Measurements from ENCODE around the gene BCL2L1.
"Not testable (repeated sequence)": the region's sequence is repeated elsewhere in the genome, so short reads cannot be mapped to it uniquely, and the experiment has no call there.

Gene BCL2L1

DNA sequence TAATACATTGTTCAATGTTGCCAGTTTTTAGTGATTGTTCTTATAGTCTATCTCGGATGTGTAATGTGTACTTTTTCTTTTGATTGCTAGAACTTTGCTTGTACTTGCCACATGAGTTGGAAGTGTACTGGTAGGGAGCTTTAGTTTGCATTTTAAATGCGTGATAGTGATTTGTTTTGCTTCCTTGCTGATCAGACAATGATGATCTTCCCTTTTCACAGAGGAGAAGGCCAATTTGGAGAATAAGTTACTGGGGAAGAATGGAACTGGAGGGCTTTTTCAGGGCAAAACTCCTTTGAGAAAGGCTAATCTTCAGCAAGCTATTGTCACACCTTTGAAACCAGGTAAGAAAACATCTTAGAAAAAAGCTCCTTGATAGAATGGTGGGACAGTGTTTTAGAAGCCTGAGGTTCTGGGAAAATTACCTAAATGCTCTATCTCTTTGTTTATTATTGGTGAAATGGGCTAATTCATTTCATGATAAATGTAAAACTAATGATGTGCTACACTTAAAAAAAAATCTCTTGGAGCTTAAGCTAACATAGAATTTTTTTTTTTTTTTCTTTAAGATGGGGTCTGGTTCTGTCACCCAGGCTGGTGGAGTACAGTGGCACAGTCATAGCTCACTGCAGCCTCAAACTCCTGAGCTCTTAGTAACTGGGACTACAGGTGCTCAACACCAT, 37.3 kb upstream of the BCL2L1 start:
- DNase-seq (ENCODE audit: low read depth) = no peak
- TF ChIP-seq, protein P1, sequence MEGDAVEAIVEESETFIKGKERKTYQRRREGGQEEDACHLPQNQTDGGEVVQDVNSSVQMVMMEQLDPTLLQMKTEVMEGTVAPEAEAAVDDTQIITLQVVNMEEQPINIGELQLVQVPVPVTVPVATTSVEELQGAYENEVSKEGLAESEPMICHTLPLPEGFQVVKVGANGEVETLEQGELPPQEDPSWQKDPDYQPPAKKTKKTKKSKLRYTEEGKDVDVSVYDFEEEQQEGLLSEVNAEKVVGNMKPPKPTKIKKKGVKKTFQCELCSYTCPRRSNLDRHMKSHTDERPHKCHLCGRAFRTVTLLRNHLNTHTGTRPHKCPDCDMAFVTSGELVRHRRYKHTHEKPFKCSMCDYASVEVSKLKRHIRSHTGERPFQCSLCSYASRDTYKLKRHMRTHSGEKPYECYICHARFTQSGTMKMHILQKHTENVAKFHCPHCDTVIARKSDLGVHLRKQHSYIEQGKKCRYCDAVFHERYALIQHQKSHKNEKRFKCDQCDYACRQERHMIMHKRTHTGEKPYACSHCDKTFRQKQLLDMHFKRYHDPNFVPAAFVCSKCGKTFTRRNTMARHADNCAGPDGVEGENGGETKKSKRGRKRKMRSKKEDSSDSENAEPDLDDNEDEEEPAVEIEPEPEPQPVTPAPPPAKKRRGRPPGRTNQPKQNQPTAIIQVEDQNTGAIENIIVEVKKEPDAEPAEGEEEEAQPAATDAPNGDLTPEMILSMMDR (conservative IDR thresholded peaks at IDR 0.05; ENCODE audit: low read length) = no peak

DNA sequence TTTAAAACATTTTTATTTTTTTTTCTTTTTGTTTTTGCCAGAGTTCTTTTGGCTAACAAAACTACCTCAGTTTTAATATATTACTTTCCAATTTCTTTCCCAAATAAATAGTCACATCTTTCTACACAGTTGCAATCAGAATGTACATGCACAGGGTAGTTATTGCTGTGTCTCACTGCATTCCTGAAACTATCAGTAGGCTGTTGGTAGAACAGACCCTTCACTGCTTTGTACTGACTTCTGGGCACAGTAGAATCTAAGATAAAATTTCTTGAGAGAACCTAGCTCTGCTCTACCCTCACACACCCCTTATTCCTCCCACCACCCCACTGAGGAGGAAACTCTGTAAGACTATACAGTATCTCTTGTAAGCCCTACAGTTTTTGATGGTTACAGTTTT, 36.3 kb upstream of the BCL2L1 start:
- H3K4me3 ChIP-seq (ENCODE audit: low read length) = no peak overlapping the region
- DNase-seq (ENCODE audit: low read depth) = peak; percentile 7
- TF ChIP-seq, protein P1 (conservative IDR thresholded peaks at IDR 0.05; ENCODE audit: low read length) = no peak

More for the DNA sequence above, 37.3 kb upstream of the BCL2L1 start:
- no peak overlapping the region for H3K4me3 ChIP-seq (ENCODE audit: low read length)

DNA sequence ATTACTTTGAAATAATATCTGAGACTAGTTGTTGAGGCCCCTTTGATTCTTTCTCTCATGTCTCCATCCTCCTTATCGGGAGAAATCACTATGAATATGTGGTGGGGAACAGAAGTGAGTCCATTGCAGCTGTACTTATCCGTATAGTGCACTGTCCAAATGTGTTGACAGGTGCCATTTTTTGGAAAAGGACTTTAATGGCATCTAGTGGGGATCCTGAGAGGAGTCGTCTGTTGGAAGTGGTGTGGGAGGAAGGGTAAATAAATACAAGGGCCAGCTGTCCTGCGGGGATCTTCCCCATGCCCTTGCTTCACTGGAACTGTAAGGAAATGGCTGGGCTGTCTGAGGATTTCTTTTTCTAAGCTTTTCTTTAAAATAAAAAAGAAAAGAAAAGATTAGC, 35.9 kb upstream of the BCL2L1 start:
- TF ChIP-seq, protein P1 (conservative IDR thresholded peaks at IDR 0.05; ENCODE audit: low read length) = no peak
- no peak for DNase-seq (ENCODE audit: low read depth)
- no peak overlapping the region for H3K4me3 ChIP-seq (ENCODE audit: low read length)

DNA sequence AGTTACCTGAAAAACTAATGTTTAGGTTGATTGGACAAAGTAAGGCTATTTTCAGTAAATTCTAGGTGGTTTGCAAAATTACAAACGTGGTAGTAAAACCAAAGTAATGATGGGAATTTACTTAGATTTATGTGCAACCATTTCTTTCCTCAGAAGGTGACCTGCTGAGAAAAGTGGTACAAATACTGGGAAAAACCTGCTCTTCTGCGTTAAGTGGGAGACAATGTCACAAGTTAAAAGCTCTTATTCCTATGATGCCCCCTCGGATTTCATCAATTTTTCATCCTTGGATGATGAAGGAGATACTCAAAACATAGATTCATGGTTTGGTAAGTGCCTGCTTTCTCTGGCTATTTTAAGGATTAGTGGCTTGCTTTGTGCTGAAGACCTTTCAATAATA, 34.6 kb upstream of the BCL2L1 start:
- H3K4me3 ChIP-seq (ENCODE audit: low read length) = no peak overlapping the region
- TF ChIP-seq, protein P1 (conservative IDR thresholded peaks at IDR 0.05; ENCODE audit: low read length) = no peak
- no peak for DNase-seq (ENCODE audit: low read depth)

DNA sequence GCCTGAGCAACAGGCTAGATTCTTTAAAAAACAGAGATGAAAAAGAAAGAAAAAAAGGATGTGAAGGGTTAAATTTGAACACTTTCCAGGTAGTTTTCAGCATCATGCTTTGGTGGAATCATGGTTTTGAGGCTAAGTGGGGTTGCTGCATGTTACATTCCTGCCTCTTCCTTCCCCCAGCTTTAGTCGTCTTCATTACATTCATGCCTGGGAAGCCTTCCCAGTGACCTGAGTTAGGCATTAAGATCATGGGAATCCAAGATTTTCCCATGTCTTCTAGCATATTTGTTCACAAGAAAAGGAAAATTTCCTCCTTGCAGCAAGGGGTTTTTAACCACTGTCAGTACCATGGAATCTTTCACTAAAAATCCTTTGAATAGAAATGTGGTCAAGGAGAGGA, 28.5 kb upstream of the BCL2L1 start:
- TF ChIP-seq, protein P1 (conservative IDR thresholded peaks at IDR 0.05; ENCODE audit: low read length) = no peak
- DNase-seq (ENCODE audit: low read depth) = peak; percentile 98
- no peak overlapping the region for H3K4me3 ChIP-seq (ENCODE audit: low read length)

DNA sequence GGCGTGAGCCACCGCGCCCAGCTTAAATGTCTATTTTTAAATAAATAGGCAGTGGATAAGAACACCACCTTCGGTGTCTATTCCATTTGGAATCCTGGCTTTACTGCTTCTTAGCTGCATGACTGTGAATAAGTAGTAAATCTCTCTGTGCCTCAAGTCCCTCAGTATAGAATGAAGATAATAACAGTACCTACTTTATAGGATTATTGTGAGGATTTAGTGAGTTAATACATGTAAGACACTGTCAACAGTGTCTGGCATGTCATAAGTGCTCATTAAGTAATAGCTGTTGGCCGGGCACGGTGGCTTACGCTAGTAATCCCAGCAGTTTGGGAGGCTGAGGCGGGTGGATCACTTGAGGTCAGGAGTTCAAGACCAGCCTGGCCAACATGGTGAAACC, 26.6 kb upstream of the BCL2L1 start:
- TF ChIP-seq, protein P1 (conservative IDR thresholded peaks at IDR 0.05; ENCODE audit: low read length) = no peak
- no peak overlapping the region for H3K4me3 ChIP-seq (ENCODE audit: low read length)
- no peak for DNase-seq (ENCODE audit: low read depth)

DNA sequence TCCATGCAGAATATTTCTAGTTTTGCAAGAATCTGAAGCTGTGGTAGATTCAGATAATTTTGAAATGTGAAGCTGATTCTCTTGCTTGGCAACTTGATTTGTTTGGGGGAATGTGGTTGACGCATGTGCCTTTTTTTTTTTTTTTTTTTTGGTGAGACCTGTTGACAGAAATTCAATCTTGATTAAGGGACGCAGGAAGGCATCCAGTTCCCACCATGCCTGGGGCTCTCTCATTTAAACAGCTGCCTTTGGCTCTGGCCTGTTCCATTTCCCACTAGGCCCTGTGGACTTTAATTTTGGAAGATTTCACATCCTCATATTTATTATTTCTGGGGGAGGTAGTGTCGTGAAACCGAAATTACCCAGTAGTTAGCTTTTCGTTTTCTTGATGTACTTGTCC, 25.0 kb upstream of the BCL2L1 start:
- peak overlapping the region; percentile 15; the same call in 1 of the 2 replicates for H3K4me3 ChIP-seq (ENCODE audit: low read length)
- TF ChIP-seq, protein P1 (conservative IDR thresholded peaks at IDR 0.05; ENCODE audit: low read length) = no peak
- DNase-seq (ENCODE audit: low read depth) = peak; percentile 82

DNA sequence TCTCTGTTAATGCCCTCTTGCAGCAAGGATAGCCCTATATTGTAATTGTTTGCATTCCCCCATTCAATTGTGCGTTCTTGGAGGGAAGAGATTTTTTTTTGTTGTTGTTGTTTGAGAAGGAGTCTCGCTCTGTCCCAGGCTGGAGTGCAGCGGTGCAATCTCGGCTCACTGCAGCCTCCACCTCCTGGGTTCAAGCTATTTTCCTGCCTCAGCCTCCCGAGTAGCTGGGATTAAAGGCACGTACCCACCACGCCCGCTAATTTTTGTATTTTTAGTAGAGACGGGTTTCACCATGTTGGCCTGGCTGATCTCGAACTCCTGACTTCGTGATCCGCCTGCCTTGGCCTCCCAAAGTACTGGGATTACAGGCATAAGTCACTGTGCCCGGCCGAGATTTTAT, 24.4 kb upstream of the BCL2L1 start:
- not testable (repeated sequence) for DNase-seq (ENCODE audit: low read depth); H3K4me3 ChIP-seq (ENCODE audit: low read length)

Data from AG10803 (cell line).